IPS DF 19.7 (cell line): ENCODE data around the gene PPM1F.
"Not testable (repeated sequence)": the region's sequence is repeated elsewhere in the genome, so short reads cannot be mapped to it uniquely, and the experiment has no call there.

Experiments
- DNase-seq: peaks from one replicate; pipeline ENCODE4 v3.0.0-alpha.2; 2013; ENCODE audit warnings: low read depth, low spot score

Gene PPM1F

GRCh38 chr22:21919526-21920307 lies 32.9 kb downstream of the PPM1F start:
- DNase-seq = no peak

GRCh38 chr22:21918466-21919185 lies 34.0 kb downstream of the PPM1F start:
- no peak for DNase-seq

GRCh38 chr22:21917959-21918261 lies 34.7 kb downstream of the PPM1F start:
- no peak for DNase-seq

DNA sequence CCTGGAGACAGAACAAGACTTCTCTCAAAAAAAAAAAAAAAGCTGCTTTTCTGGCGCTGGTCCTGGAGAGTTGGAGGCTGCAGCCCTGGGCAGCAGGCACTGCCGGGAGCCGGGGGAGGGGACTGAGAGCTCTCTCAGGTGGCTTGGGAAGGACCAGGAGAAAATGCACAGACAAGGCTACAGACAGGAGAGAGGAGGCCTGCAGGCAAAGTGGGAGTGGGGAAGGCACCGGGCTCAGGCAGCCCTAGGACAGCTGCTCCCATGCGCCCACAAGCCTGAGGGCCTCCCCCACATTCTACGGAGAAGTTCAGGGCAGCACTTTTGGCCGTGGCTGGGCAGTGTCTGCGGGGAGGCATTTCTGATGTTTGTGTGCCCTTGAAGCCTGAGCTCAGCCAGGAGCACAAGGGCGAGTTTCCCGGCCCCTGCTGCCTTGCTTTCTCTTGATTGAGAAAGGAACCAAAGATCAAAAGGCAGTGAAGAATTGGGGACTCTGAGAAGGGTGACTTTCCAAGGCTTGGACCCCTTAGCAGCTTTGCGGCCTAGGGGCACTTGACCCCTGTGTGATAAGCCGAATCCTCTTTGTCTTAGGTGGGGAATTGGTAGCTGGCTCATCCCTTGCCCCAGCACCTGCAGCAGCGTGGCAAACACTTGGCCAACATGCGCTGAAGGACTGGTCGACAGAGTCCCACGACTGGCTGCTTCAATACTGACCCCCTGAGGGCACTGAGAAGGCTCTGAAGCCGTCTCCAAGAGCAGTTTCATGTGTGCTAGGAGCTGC lies 35.3 kb downstream of the PPM1F start:
- no peak for DNase-seq

DNA sequence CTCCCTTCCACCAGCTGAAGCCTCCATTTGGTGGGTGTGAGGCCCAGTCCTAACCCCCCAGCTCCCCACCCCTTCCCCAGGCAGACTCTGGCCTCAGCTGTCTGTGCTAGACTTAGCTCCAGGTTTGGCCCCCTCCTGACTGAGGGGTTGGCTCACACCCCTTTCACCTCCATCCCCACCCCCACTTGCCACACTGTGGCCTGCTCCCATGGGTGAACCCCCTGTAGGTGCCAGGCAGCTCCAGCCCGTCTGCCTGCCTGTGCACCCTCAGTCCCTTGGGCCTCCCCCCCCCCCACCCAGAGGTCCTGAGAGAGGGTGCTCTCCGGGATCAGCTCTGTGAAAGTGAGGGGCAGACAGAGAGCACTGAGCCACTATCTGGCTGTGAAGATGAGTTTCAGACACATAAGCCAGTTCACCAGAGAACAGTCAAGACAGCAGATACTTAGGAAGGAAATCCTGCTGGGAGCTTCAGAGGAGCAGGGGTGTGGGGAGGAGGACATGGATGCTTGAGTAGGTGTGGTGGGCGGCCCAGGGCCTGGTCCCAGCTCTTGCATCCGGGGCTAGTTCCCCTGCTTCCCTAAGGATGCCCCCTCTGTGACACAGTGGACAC lies 36.2 kb downstream of the PPM1F start:
- no peak for DNase-seq

GRCh38 chr22:21915624-21916308 lies 36.9 kb downstream of the PPM1F start:
- no peak for DNase-seq

DNA sequence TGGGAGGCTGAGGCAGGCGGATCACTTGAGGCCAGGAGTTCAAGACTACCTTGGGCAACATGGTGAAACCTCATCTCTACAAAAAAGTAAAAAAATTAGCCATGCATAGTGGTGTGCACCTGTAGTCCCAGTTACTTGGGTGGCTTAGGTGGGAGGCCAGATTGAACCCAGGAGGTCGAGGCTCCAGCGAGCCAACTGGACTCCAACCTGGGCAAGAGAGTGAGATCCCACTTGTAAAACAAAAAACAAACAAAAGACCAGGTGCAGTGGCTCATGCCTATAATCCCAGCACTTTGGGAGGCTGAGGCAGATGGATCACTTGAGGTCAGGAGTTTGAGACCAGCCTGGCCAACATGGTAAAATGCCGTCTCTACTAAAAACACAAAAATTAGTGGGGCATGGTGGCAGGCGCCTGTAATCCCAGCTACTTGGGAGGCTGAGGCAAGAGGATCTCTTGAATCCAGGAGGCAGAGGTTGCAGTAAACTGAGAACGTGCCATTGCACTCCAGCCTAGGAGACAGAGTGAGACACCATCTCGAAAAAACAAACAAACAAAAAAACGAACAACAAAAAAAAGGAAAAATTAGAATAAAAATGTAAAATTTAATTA lies 38.5 kb downstream of the PPM1F start:
- not testable (repeated sequence) for DNase-seq

GRCh38 chr22:21910367-21910766 lies 42.3 kb downstream of the PPM1F start:
- not testable (repeated sequence) for DNase-seq

GRCh38 chr22:21909871-21910270 lies 42.8 kb downstream of the PPM1F start:
- DNase-seq = no peak

DNA sequence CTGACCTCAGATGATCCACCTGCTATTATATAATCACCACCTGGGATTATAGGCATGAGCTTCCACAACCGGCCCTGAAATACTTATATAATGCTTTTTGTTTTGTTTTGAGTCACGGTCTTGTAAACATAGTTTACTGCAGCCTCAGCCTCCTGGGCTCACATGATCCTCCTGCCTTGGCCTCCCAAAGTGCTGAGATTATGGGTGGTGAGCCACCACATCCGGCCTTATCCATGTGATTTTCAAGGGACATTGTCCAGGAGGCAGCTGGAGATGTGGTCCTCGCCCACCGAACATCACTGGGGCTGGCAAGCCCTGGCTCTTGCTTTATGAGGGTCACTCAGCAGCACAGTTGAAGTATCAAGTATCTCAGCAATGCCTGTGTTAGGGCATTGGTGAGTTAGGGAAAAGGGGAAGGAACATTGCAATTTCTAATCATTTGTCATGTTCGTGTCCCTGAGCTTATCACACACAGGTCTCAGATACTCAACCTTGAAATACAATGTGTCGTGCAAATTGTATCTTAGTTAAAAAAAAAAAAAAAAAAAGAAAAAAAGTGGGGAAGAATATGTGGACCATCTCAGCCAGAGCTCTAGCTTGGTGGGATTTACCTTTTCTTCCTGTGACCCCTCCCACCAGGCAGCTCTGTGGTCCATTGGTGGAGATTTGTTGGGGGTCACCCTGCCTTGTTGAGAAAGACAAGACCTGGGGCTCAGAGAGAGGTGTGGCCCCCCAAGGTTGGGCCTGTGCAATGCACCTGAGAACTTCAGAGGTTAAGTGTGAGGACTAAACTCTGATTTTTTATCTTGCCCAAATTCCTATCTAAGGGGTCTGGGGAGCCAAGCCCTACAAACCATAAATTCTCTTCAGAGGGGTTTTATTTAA lies 44.8 kb downstream of the PPM1F start:
- DNase-seq = no peak

DNA sequence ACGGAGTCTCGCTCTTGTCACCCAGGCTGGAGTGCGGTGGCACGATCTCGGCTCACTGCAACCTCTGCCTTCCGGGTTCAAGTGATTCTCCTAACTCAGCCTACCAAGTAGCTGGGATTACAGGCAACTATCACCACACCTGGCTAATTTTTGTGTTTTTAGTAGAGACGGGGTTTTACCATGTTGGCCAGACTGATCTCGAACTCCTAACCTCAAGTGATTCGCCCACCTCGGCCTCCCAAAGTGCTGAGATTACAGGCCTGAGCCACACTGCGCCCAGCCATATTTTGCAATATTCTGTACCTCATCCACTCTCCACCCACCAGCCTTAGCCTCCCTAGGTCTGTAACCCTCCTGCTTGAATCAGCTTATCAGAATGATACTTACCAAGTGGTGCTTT lies 47.4 kb downstream of the PPM1F start:
- DNase-seq = not testable (repeated sequence)

DNA sequence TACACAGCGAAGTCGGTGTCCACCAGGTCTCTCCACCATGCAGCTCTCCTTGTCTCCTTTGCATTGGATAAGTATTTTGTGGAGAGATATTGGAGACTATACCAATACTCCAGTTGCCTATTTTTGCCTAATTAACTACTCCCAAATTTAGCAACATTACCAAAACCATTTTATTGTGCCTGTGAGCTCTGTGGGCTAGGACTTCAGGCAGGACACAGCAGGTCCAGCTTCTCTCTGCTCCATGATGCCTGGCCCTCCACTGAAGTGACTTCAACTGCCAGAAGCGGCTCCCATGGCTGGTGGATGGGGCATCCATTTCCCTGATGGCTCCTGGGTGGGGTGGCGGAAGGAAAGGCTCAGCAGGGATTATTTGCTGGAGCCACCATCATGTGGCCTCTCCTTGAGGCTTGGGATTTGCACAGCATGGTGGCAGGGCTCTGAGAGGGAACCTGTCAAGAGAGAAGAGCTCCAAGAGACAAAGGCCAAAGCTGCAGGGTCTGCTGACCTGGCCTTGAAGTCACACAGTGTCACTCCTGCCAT lies 48.3 kb downstream of the PPM1F start:
- no peak for DNase-seq

- no peak for DNase-seq
Observed at GRCh38 chr22:21903283-21903682, 49.4 kb downstream of the PPM1F start.

DNA sequence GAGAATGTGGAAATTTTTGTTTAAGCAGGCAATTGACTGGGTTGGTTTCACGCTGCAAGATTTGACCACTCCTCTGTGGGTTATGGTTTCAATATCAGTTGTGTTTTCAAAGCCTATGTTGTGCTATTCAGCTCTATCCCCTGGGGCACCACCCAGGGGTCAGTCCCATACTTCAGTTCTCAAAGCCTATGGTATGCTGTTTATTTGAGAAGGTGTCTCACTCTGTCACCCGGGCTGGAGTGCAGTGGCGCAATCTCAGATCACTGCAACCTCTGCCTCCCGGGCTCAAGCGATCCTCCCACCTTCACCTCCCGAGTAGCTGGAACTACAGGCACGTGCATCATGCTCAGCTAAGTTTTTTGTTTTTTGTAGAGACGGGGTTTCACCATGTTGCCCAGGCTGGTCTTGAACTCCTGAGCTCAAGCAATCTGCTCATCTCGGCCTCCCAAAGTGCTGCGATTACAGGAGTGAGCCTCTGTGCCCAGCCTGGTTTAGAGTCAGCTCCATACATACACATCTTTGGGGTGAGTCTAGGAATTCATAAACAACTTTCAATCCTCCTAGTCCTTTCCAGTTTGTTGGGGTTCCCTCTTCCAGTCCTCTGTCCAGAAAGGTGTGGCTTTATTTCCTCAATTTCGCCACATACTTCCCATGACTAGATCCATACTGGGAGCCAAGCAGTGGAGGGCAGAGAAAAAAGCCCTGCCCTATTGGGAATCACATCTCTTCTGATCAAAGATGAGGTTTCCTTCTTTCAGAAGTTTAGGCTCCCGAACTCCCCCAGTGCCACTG lies 50.2 kb downstream of the PPM1F start:
- no peak for DNase-seq

- DNase-seq = no peak
Observed at GRCh38 chr22:21898354-21898896, 54.2 kb downstream of the PPM1F start.

GRCh38 chr22:21896951-21897513 lies 55.6 kb downstream of the PPM1F start:
- DNase-seq = no peak

GRCh38 chr22:21896275-21896674 lies 56.4 kb downstream of the PPM1F start:
- not testable (repeated sequence) for DNase-seq

DNA sequence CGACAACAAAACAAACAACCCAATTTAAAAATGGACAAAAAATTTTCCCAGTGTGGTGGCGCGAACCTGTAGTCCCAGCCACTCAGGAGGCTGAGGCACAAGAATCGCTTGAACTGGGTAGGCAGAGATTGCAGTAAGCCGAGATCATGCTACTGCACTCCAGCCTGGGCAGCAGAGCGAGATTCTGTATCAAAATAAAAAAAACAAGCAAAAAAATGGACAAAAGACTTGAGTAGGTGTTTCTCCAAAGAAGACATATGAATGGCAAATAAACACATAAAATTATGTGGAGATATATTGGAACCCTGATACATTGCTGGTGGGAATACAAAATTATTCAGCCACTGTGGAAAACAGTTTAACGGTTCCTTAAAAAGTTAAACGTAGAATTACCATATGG lies 57.8 kb downstream of the PPM1F start:
- DNase-seq = no peak
